A549 (cell line): ENCODE measurements around the gene STMN3. TPM values are rescaled to one million over a fixed set of nuclear protein-coding genes. Genes with fewer than 3 reads are reported as not detected.

Experiments
- ATAC-seq, 2 experiments: fragments of 200-7000 bp in 1 of 2; fragments of >200 bp in 1 of 2; cut with Nextera tagmentation in 1 of 2; cut with Tn5 transposase in 1 of 2; 3 replicates each; pipeline versions ENCODE4 v1.8.0 to v1.9.1; 2018 to 2020; ENCODE audit warnings: mild to moderate bottlenecking in 1 of 2, moderate library complexity in 1 of 2
- CTCF ChIA-PET: fragments of 300-600 bp; sonication (Branson Sonifier 250); formaldehyde crosslinking; extraction: SDS; loops from one replicate; lab custom pipeline; 2021; ENCODE audit warnings: antibody characterized with exemption, inconsistent platforms; lab: Yijun Ruan, JAX
- POLR2A ChIA-PET: fragments of 350-600 bp; formaldehyde crosslinking; extraction: SDS; loops from one replicate; lab custom pipeline; 2021; ENCODE audit warnings: antibody characterized with exemption, inconsistent platforms; lab: Yijun Ruan, JAX
- DNase-seq, 2 experiments: peaks; one replicate each; pipeline versions ENCODE4 v3.0.0 to v3.0.0-alpha.2; 2011 to 2016; ENCODE audit warnings: low read depth in 1 of 2, low spot score in 1 of 2
- FAIRE-seq: peaks from 2 replicates; lab custom pipeline; 2011; peaks lifted over from hg19 to GRCh38; lab: Jason Lieb, UNC
- H3K27ac ChIP-seq, 2 experiments: fragments of >200 bp; sonication (Bioruptor Twin); formaldehyde crosslinking; 3 replicates each; pipeline ENCODE4 v1.5.1; 2016 to 2017
- H3K4me1 ChIP-seq: fragments of >200 bp; sonication (Bioruptor Twin); formaldehyde crosslinking; 3 replicates; pipeline ENCODE4 v1.6.1; 2016
- H3K4me2 ChIP-seq: fragments of >200 bp; sonication (Bioruptor Twin); formaldehyde crosslinking; 3 replicates; pipeline ENCODE4 v1.6.1; 2016
- H3K4me3 ChIP-seq: fragments of >200 bp; sonication (Bioruptor Twin); formaldehyde crosslinking; 3 replicates; pipeline ENCODE4 v1.5.1; 2016
- H3K9me3 ChIP-seq: fragments of >200 bp; sonication (Bioruptor Twin); formaldehyde crosslinking; 3 replicates; pipeline ENCODE4 v1.6.1; 2016
- CBX2 ChIP-seq: fragments of 200-600 bp; sonication (generic); IDR thresholded peaks from 2 replicates; pipeline ENCODE4 v1.6.1; 2016; ENCODE audit warnings: low read depth, mild to moderate bottlenecking, borderline replicate concordance
- EHF ChIP-seq: fragments of 250-450 bp; sonication (Bioruptor Pico); IDR thresholded peaks from 2 replicates; pipeline ENCODE4 v1.5.0; 2020; ENCODE audit warnings: mild to moderate bottlenecking
- EP300 ChIP-seq, 2 experiments: fragments of >200 bp; sonication (Bioruptor Twin); formaldehyde crosslinking; IDR thresholded peaks; 2 replicates in 1 of 2; 3 replicates in 1 of 2; pipeline ENCODE4 v1.6.1; 2016 to 2017
- ESRRA ChIP-seq: fragments of 150-350 bp; IDR thresholded peaks from 2 replicates; pipeline ENCODE4 v1.6.1; 2014; ENCODE audit warnings: mild to moderate bottlenecking, low read length, borderline replicate concordance
- GATA3 ChIP-seq: IDR thresholded peaks from 2 replicates; pipeline ENCODE4 v1.6.1; 2012; ENCODE audit warnings: borderline replicate concordance
- NFE2L2 ChIP-seq: fragments of 150-350 bp; conservative IDR thresholded peaks from 2 replicates; pipeline ENCODE4 v1.6.1; 2014; ENCODE audit warnings: low read length
- POLR2A ChIP-seq: IDR thresholded peaks from 2 replicates; pipeline ENCODE4 v1.6.1; 2012; ENCODE audit warnings: mild to moderate bottlenecking, low read length
- RFX5 ChIP-seq: fragments of 450-650 bp; IDR thresholded peaks from 2 replicates; pipeline ENCODE4 v1.7.1; 2014; ENCODE audit warnings: antibody characterized with exemption, mild to moderate bottlenecking, moderate library complexity
- TFCP2L1 ChIP-seq: fragments of 250-450 bp; sonication (Bioruptor Pico); IDR thresholded peaks from 2 replicates; pipeline ENCODE4 v1.5.0; 2021; ENCODE audit warnings: mild to moderate bottlenecking
- WGBS: methylation state at CpG from one replicate; pipeline ENCODE4 v1.1.6; 2017; ENCODE audit errors: missing lambda C conversion rate; 5-methylcytosine and 5-hydroxymethylcytosine counted together
- polyA plus RNA-seq, 4 experiments: library from polyadenylated mRNA; depleted of rRNA in 3 of 4; stranded (reverse); fragments of >200 nt; fragmentation: RNase III in 1 of 4; extraction: RNeasy Plus Mini Kit Qiagen cat#74134 plus additional on column Dnase treatment in 1 of 4; gene quantifications; 2 replicates in 3 of 4; 3 replicates in 1 of 4; pipeline ENCODE4 v1.2.3, GENCODE V29; 2011 to 2017
- TF ChIP-seq, protein P1 (sequence below): IDR thresholded peaks from 2 replicates; pipeline ENCODE4 v1.6.1; 2012; ENCODE audit warnings: low read depth, borderline replicate concordance
- TF ChIP-seq, protein P2 (sequence below): fragments of 250-450 bp; sonication (Bioruptor Pico); IDR thresholded peaks from 2 replicates; pipeline ENCODE4 v1.5.0; 2020; ENCODE audit warnings: low read depth, mild to moderate bottlenecking, moderate library complexity
- TF ChIP-seq, protein P3 (sequence below): IDR thresholded peaks from 2 replicates; pipeline ENCODE4 v1.6.1; 2012
- TF ChIP-seq, protein P4 (sequence below): IDR thresholded peaks from 2 replicates; pipeline ENCODE4 v1.6.1; 2012

Gene STMN3
- polyA plus RNA-seq, 2 of the 4 experiments (the other 2 are of a cell fraction) = 2.8 to 3.2 TPM

DNA sequence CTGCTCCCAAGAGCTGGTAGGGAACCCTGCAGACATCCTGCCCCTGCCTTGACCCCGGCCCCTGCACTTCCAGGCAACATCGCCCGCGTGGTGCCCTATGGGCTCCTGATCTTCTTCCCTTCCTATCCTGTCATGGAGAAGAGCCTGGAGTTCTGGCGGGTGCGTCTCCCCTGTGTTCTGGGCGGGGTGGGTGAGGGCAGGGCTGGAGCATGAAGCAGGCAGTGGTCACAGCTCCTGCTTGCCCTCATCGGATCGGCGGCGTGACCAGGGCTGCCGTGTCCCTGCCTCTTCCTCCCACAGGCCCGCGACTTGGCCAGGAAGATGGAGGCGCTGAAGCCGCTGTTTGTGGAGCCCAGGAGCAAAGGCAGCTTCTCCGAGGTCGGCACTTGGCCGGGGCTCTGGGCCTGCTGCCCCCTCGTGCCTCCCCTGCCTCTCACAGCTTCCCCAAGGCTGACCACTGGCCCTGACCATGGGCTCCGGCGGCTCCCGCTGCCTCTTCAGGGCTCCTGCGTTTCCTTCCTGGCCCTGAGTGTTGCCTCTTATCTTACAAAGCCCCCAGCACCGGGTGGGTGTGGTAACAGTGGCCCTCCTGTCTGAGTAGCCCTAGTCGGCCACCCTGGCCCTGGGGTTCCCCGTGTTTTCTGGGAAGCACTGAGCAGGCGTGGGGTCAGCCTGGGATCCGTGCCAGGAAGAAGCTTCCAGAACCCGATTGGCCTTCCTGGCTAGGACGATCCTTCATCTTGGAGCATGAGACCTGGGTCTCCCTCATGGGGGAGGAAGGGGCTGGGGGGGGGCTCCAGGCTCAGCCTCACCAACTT, 35.2 kb upstream of the STMN3 start:
- H3K4me1 ChIP-seq = peaks cover 36% of the 10 kb centered on the region

DNA sequence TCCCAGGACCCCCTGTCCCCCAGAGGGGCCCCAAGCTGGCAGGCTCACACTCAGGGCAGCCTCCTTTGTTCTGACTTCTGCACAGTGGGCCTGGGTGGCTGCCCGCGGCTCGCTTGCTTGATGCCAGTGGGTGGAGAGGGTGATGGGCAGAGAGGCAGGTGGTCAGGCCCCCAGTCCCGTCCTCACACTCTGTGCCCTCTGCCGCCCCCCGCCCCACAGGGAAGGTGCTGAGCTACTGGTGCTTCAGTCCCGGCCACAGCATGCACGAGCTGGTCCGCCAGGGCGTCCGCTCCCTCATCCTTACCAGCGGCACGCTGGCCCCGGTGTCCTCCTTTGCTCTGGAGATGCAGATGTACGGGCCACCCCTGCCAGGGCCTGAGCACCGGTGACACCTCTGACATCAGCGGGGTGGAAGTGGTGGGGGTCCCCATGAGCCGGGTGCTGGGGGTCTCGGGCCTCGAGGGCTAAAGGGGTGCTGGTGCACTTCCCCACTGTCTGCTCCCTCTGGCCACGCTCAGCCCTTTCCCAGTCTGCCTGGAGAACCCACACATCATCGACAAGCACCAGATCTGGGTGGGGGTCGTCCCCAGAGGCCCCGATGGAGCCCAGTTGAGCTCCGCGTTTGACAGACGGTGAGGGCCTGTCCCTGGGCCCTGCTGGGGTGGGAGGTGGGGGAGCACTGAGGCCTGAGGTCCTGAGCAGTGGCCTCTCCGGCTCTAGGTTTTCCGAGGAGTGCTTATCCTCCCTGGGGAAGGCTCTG, 34.4 kb upstream of the STMN3 start:
- Histone ChIP-seq H3K27ac (peak overlapping the region; percentile 21 to 83; a peak in 4 of 6 replicates), H3K4me3 (no peak overlapping the region), H3K4me2 (peak overlapping the region; percentile 26; the same call in 2 of the 3 replicates), H3K4me1 (peaks cover 45% of the 10 kb centered on the region), H3K9me3 (no peaks in the 10 kb centered on the region)
- FAIRE-seq = no peak
- ChIA-PET POLR2A (interaction anchor here (0.6 to 0.9 kb wide), 2 partner anchors 11 to 177 kb away, joined by 3 read pairs; partner anchors contain the start of gene TPD52L2), CTCF (interaction anchor here (0.6 to 2.8 kb wide), 5 partner anchors 10 to 176 kb away, joined by 3 to 8 read pairs (median 3); partner anchors contain the start of gene PTK6)
- DNase-seq = no peak
- TF ChIP-seq RFX5 (no peak), TFCP2L1 (CRISPR knock-in tag) (no peak), GATA3 (no peak)
- TF ChIP-seq, protein P1, sequence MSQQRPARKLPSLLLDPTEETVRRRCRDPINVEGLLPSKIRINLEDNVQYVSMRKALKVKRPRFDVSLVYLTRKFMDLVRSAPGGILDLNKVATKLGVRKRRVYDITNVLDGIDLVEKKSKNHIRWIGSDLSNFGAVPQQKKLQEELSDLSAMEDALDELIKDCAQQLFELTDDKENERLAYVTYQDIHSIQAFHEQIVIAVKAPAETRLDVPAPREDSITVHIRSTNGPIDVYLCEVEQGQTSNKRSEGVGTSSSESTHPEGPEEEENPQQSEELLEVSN = no peak
- TF ChIP-seq, protein P2, sequence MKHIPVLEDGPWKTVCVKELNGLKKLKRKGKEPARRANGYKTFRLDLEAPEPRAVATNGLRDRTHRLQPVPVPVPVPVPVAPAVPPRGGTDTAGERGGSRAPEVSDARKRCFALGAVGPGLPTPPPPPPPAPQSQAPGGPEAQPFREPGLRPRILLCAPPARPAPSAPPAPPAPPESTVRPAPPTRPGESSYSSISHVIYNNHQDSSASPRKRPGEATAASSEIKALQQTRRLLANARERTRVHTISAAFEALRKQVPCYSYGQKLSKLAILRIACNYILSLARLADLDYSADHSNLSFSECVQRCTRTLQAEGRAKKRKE (CRISPR knock-in tag) = no peak
- ATAC-seq = no peak
- WGBS = 97% methylated on average over 12 of the region's 29 CpGs

More for the DNA sequence above, 35.2 kb upstream of the STMN3 start:
- H3K4me2 ChIP-seq = no peak overlapping the region
- ChIA-PET CTCF (interaction anchor here (0.6 to 2.8 kb wide), 5 partner anchors 8 to 175 kb away, joined by 3 to 8 read pairs (median 6); partner anchors contain the start of genes PTK6 and RTEL1), POLR2A (interaction anchor here (0.6 to 0.9 kb wide), 2 partner anchors 10 to 150 kb away, joined by 3 to 5 read pairs; no protein-coding TSS in a partner anchor)
- H3K27ac ChIP-seq = peak overlapping the region in 1 of 2 experiments; percentile 83; a peak in 2 of 6 replicates
- TF ChIP-seq EP300 (IDR thresholded peaks at IDR 0.05) = no peak
- TF ChIP-seq, protein P3, sequence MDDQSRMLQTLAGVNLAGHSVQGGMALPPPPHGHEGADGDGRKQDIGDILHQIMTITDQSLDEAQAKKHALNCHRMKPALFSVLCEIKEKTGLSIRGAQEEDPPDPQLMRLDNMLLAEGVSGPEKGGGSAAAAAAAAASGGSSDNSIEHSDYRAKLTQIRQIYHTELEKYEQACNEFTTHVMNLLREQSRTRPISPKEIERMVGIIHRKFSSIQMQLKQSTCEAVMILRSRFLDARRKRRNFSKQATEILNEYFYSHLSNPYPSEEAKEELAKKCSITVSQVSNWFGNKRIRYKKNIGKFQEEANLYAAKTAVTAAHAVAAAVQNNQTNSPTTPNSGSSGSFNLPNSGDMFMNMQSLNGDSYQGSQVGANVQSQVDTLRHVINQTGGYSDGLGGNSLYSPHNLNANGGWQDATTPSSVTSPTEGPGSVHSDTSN = peak; percentile 46
- ATAC-seq (no peak), FAIRE-seq (no peak), DNase-seq (no peak)
- 93% methylated on average over 20 of the region's 31 CpGs for WGBS
- H3K9me3 ChIP-seq = no peaks in the 10 kb centered on the region
- H3K4me3 ChIP-seq = no peak overlapping the region

DNA sequence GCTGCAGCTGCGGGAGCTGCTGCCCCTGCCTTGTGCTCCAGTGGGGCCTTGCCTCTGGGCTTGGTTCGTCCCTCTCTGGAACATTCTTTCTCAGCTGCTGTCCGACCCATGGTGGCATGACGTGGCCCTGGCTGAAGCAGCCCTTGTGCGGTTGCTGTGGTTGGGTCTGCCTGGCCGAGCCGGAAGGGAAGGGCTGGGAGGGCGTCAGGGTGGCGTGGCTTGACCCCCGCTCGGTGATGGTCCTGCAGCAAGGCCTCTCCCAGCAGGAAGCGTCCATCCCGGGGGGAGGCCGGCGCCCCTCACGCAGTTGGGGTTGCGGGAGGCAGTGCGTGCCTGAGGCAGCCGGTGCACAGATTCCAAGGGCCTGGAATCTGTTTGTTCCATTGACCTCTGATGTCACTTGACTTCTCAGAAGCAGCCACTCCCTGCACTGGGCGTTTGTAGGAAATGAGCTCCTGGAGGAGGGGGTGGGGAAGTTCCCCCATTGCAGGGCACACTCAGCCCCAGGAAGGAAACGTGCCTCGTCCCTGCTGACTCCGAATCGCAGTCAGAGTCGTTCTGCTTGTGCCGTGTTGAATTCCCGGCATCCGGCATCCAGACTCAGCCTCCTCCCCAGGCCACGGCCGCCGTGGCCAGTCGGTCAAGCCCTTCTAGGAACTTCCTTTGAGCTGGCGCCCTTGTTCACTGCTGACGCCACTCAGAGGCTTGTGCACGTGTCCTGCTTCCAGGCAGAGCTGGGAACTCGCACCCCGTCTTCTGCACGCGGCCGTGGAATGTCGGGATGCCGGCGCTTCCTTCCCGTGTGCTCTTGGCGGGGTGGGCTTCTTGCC, 33.5 kb upstream of the STMN3 start:
- ChIA-PET CTCF (interaction anchor here (0.8 kb wide), 2 partner anchors 11 to 149 kb away, joined by 3 read pairs; no protein-coding TSS in a partner anchor), POLR2A (interaction anchor here (0.6 kb wide), 2 partner anchors 12 to 178 kb away, joined by 3 read pairs; partner anchors contain the start of gene TPD52L2)
- ATAC-seq = peak in 1 of 2 experiments; percentile 7; a peak in 3 of 6 replicates
- peaks cover 47% of the 10 kb centered on the region for H3K4me1 ChIP-seq
- WGBS = 62% methylated on average over 41 of the region's 45 CpGs
- FAIRE-seq = no peak
- H3K4me3 ChIP-seq = no peak overlapping the region
- H3K9me3 ChIP-seq = no peaks in the 10 kb centered on the region
- TF ChIP-seq EP300 (IDR thresholded peaks at IDR 0.05) (peak in 1 of 2 experiments; percentile 19; a peak in 1 of 5 replicates), ESRRA (no peak), EHF (no peak), CBX2 (no peak), POLR2A (peak; percentile 19; the same call in 1 of the 2 replicates), NFE2L2 (no peak)
- TF ChIP-seq, protein P4, sequence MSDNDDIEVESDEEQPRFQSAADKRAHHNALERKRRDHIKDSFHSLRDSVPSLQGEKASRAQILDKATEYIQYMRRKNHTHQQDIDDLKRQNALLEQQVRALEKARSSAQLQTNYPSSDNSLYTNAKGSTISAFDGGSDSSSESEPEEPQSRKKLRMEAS = peak; percentile 34
- TF ChIP-seq, protein P2 (CRISPR knock-in tag) = no peak
- DNase-seq = peak in 1 of 2 experiments; percentile 69
- H3K4me2 ChIP-seq = peak overlapping the region; percentile 26
- peak overlapping the region; percentile 47 to 83 for H3K27ac ChIP-seq
